ENCODE data around the gene MAMLD1. TPM values are rescaled to one million over a fixed set of nuclear protein-coding genes. Genes with fewer than 3 reads are reported as not detected.

The MAMLD1 gene
- total RNA-seq, 4 donors from 2014 or later: 2.2 to 7.3 (median 3.9) TPM

DNA sequence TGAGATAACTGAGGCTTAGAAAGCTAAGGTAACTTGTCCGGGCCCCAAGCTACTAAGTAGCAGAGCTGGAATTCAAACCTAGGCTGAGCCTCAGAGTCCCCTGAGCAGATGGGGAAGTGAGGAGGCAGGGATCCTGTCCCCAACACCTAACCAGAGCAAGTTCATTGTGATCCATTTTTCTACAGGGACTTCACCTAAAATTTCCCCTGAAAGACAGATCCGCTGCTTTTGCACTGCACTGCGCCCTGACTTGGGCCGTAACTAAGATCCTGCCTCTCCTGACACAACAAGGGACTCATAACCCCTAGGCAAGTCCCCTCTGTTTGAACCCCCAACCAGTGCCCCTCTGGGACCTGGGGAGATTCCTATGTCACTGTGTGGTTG, 179.7 kb downstream of the MAMLD1 start:
- no peaks in the 10 kb centered on the region for H3K36me3 ChIP-seq
- H3K4me3 ChIP-seq: no peak overlapping the region
- TF ChIP-seq POLR2AphosphoS5 (IDR thresholded peaks at IDR 0.05): no peak
- no peak for TF ChIP-seq POLR2A (IDR thresholded peaks at IDR 0.05)
- TF ChIP-seq EP300 (IDR thresholded peaks at IDR 0.05): no peak
- TF ChIP-seq, protein P1, sequence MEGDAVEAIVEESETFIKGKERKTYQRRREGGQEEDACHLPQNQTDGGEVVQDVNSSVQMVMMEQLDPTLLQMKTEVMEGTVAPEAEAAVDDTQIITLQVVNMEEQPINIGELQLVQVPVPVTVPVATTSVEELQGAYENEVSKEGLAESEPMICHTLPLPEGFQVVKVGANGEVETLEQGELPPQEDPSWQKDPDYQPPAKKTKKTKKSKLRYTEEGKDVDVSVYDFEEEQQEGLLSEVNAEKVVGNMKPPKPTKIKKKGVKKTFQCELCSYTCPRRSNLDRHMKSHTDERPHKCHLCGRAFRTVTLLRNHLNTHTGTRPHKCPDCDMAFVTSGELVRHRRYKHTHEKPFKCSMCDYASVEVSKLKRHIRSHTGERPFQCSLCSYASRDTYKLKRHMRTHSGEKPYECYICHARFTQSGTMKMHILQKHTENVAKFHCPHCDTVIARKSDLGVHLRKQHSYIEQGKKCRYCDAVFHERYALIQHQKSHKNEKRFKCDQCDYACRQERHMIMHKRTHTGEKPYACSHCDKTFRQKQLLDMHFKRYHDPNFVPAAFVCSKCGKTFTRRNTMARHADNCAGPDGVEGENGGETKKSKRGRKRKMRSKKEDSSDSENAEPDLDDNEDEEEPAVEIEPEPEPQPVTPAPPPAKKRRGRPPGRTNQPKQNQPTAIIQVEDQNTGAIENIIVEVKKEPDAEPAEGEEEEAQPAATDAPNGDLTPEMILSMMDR (IDR thresholded peaks at IDR 0.05): no peak
- no peaks in the 10 kb centered on the region for H3K9me3 ChIP-seq
- H3K27me3 ChIP-seq: no peaks in the 10 kb centered on the region
- WGBS, 2 donors (ENCODE audit: low coverage in 1 of 2): 60% methylated on average over 1 of the region's 4 CpGs; no CpG with 5 or more reads in 1 of the 2 donors
- peaks cover 0 to 15% (median 5%) of the 10 kb centered on the region in 3 donors for H3K4me1 ChIP-seq
- ATAC-seq: no peak
- no peak overlapping the region for H3K27ac ChIP-seq

DNA sequence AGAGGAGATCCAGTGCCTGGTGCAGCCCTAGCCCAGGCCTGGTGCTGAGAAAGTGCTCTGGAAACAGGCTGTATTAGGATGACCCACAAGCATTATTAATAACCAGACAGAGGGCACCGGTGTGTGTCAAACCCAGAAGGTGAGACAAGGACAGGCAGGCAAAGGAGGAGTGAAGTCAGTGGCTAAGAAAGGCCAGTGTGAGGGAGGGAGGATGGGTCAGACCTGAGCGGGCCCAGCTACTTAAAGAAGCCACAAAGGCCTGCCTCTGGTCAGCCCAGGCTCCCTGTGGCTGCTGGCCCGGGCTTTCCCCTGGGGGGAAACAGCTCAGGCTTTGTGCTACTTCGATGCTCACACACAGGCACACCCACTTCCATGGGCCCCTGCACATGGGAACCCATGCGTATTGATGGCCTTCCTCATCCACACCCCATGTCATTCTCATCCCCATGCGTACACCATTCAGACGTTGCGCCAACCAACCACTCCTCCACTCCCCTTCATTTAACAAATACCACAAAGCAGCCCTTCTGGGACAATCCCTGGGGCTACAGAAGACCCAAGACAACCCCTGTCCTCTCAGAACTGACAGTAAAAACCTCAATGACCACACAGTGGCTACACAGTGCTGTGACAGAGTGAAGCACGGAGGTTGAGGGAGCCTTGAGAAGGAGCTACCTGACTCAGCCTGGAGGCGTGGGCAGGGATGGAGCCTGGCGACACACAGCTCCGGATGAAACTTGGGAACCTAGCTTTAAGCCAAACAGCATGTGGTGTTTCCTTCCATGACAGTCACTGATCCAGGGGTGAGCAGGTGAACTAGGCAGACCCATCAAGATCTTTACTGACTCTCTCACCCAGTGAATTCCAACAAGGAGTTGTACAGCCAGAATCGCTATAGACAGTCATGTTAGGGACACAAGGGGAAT, 180.4 kb downstream of the MAMLD1 start:
- H3K27ac ChIP-seq: no peak overlapping the region
- no peak overlapping the region for H3K4me3 ChIP-seq
- H3K4me1 ChIP-seq: peaks cover 0 to 22% (median 5%) of the 10 kb centered on the region in 3 donors
- no peak for ATAC-seq
- no peak for TF ChIP-seq EP300 (IDR thresholded peaks at IDR 0.05)
- TF ChIP-seq POLR2AphosphoS5 (IDR thresholded peaks at IDR 0.05): no peak
- TF ChIP-seq, protein P1 (IDR thresholded peaks at IDR 0.05): no peak
- no peak for TF ChIP-seq POLR2A (IDR thresholded peaks at IDR 0.05)
- 70% methylated on average over 3 of the region's 13 CpGs; no CpG with 5 or more reads in 1 of the 2 donors for WGBS, 2 donors (ENCODE audit: low coverage in 1 of 2)
- H3K27me3 ChIP-seq: no peaks in the 10 kb centered on the region
- no peaks in the 10 kb centered on the region for H3K9me3 ChIP-seq
- H3K36me3 ChIP-seq: no peaks in the 10 kb centered on the region

DNA sequence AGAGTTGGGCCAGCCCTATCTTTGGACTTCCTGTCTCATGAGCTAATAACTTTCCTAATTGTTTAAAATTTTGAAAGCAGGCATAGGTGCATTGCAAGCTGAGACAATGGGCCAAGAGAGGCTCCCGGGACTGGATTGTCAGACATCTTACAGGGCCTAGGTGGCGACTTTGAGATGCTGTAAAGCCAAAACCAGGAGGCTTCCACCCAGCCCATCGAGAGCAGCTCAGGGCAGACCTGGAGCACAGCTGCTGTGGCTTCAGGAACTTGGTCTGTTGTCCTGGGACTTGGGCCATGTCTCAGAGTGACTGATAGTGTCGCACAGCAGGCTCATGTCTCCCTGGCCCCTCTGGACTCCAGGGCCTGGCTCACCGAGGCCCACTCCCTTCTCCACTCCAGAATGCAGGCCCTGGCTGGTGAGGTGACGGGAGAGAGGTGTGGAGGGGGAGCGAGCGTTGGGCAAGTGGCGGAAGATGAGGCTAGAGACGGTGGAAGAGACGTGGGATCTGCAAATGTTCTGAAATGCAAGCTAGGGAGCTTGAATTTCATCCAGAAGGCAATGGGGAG, 181.2 kb downstream of the MAMLD1 start:
- Histone ChIP-seq H3K36me3 (no peaks in the 10 kb centered on the region), H3K4me1 (peaks cover 0 to 23% (median 5%) of the 10 kb centered on the region in 3 donors), H3K9me3 (no peaks in the 10 kb centered on the region), H3K4me3 (no peak overlapping the region), H3K27ac (no peak overlapping the region), H3K27me3 (no peaks in the 10 kb centered on the region)
- whole genome bisulfite sequencing, 2 donors (ENCODE audit: low coverage in 1 of 2): no CpG with 5 or more reads among the region's 11 CpGs
- ATAC-seq: no peak
- TF ChIP-seq POLR2A (IDR thresholded peaks at IDR 0.05): no peak
- TF ChIP-seq POLR2AphosphoS5 (IDR thresholded peaks at IDR 0.05): no peak
- no peak for TF ChIP-seq EP300 (IDR thresholded peaks at IDR 0.05)
- TF ChIP-seq, protein P1 (IDR thresholded peaks at IDR 0.05): no peak

DNA sequence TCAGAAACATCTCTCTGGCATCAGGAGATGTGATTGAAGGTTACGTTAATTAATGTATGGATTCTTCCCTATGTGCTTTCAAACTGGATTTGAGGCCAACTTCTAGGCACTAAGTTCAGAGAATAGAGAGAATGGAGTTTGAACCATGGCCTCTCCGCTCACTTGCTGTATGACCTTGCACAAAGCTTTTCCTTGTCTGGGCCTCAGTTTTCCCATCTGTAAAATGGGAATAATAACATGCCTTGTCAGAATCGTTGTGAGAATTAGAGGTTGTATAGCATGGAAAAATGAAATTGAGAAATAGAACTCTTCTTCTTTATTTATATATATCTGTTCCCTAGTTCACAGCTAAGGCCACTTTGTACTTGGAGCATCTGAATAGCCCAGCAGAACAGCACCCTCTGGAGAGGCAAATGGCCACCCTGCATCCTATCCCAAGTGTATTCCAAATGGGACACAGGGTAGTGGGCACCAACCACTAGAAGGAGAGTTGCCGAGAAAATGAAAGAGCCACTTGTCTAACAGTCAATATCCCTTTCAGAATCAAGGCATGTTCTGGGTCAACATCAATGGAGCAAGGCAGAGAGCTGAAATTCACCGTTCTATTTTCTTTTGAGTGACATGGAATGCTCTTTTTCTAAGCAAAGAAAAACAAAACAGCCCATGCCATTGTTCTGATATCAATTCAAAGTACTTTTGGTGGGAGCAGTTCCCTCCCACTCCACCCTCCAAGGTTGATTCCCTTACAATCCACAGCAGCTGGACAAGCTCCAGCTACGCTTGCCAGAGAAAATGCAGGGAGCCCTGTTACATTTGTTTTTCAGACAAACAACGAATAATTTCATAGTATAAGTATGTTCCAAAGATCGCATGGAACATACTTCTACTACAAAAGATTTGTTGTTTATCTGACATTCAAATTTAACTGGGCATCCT, 182.0 kb downstream of the MAMLD1 start:
- H3K4me1 ChIP-seq: peaks cover 0 to 23% (median 5%) of the 10 kb centered on the region in 3 donors
- no peaks in the 10 kb centered on the region for H3K27me3 ChIP-seq
- no peak overlapping the region for H3K4me3 ChIP-seq
- 63 to 69% methylated on average over 7 of the region's 8 CpGs for WGBS, 2 donors (ENCODE audit: low coverage in 1 of 2)
- H3K27ac ChIP-seq: peak overlapping the region in 1 of 4 donors; percentile 83
- TF ChIP-seq POLR2AphosphoS5 (IDR thresholded peaks at IDR 0.05) (no peak), EP300 (IDR thresholded peaks at IDR 0.05) (no peak), POLR2A (IDR thresholded peaks at IDR 0.05) (no peak)
- TF ChIP-seq, protein P1 (IDR thresholded peaks at IDR 0.05): no peak
- no peaks in the 10 kb centered on the region for H3K9me3 ChIP-seq
- no peaks in the 10 kb centered on the region for H3K36me3 ChIP-seq
- ATAC-seq: no peak

Measured in gastroesophageal sphincter (tissue), 4 donors.